GM18873 (cell line): Measurements from ENCODE around the gene COBL.

Experiments
- ATAC-seq: cut with Tn5 transposase; IDR thresholded peaks from one replicate; pipeline ENCODE4 v1.9.1; 2021; ENCODE audit warnings: mild to moderate bottlenecking, moderate library complexity, moderate number of reproducible peaks; ENCODE audit not compliant: unreplicated experiment, low FRiP score

Gene COBL

GRCh38 chr7:51279391-51280023 is 37.1 kb downstream of the COBL start:
- ATAC-seq, result no peak

GRCh38 chr7:51278797-51279196 is 37.8 kb downstream of the COBL start:
- no peak for ATAC-seq

GRCh38 chr7:51276967-51277366 is 39.6 kb downstream of the COBL start:
- ATAC-seq, result no peak

GRCh38 chr7:51276091-51276605 is 40.5 kb downstream of the COBL start:
- no peak for ATAC-seq

GRCh38 chr7:51275532-51275931 is 41.1 kb downstream of the COBL start:
- ATAC-seq, result no peak

- no peak for ATAC-seq
These were observed 41.7 kb downstream of the COBL start for GRCh38 chr7:51274955-51275354.

- no peak for ATAC-seq
These were observed 42.6 kb downstream of the COBL start for GRCh38 chr7:51274001-51274400.

- no peak for ATAC-seq
These were observed 43.2 kb downstream of the COBL start for GRCh38 chr7:51273360-51273759.

GRCh38 chr7:51270965-51271364 is 45.6 kb downstream of the COBL start:
- no peak for ATAC-seq

GRCh38 chr7:51269911-51270310 is 46.7 kb downstream of the COBL start:
- no peak for ATAC-seq

GRCh38 chr7:51269321-51269720 is 47.3 kb downstream of the COBL start:
- no peak for ATAC-seq

- ATAC-seq, result no peak
These were observed 47.8 kb downstream of the COBL start for GRCh38 chr7:51268859-51269258.

GRCh38 chr7:51267169-51267568 is 49.4 kb downstream of the COBL start:
- ATAC-seq, result no peak

GRCh38 chr7:51265066-51265907 is 51.3 kb downstream of the COBL start:
- ATAC-seq, result no peak

GRCh38 chr7:51263631-51264484 is 52.8 kb downstream of the COBL start:
- no peak for ATAC-seq

GRCh38 chr7:51262796-51263531 is 53.6 kb downstream of the COBL start:
- no peak for ATAC-seq

- no peak for ATAC-seq
These were observed 54.4 kb downstream of the COBL start for GRCh38 chr7:51261950-51262795.

GRCh38 chr7:51261117-51261835 is 55.3 kb downstream of the COBL start:
- ATAC-seq, result no peak

GRCh38 chr7:51260516-51260915 is 56.1 kb downstream of the COBL start:
- ATAC-seq, result no peak
